Mesodermal cell (in vitro differentiated cells): ENCODE results near the gene CXXC5.
A peak's percentile ranks its signal among the peaks of the same experiment; 100 is the strongest.
"Not testable (repeated sequence)": the region's sequence is repeated elsewhere in the genome, so short reads cannot be mapped to it uniquely, and the experiment has no call there.

Experiments
- H3K27ac ChIP-seq: 2 replicates; pipeline ENCODE4 v1.7.0; 2013; ENCODE audit warnings: mild to moderate bottlenecking, low read depth, low read length, moderate library complexity; ENCODE audit not compliant: severe bottlenecking
- H3K36me3 ChIP-seq: 2 replicates; pipeline ENCODE4 v1.7.1; 2013; ENCODE audit warnings: mild to moderate bottlenecking, low read length, moderate library complexity; ENCODE audit not compliant: control insufficient read depth, insufficient read depth
- H3K4me1 ChIP-seq: one replicate; pipeline ENCODE4 v1.7.1; 2013; ENCODE audit warnings: mild to moderate bottlenecking, low read length; ENCODE audit not compliant: insufficient read depth, control insufficient read depth, poor library complexity, severe bottlenecking
- H3K4me3 ChIP-seq: 2 replicates; pipeline ENCODE4 v1.7.0; 2013; ENCODE audit warnings: low read length, control low read depth, mild to moderate bottlenecking; ENCODE audit not compliant: insufficient read depth, poor library complexity, severe bottlenecking; ENCODE audit errors: extremely low read depth
- H3K9me3 ChIP-seq: 2 replicates; pipeline ENCODE4 v1.7.1; 2013; ENCODE audit warnings: mild to moderate bottlenecking, low read length, moderate library complexity; ENCODE audit not compliant: control insufficient read depth
- WGBS, 2 experiments: methylation state at CpG; one replicate each; pipeline ENCODE4 v1.1.5; 2013; ENCODE audit warnings: missing lambda C conversion rate in 2 of 2; ENCODE audit not compliant: insufficient coverage in 2 of 2; 5-methylcytosine and 5-hydroxymethylcytosine counted together

CXXC5 gene

DNA sequence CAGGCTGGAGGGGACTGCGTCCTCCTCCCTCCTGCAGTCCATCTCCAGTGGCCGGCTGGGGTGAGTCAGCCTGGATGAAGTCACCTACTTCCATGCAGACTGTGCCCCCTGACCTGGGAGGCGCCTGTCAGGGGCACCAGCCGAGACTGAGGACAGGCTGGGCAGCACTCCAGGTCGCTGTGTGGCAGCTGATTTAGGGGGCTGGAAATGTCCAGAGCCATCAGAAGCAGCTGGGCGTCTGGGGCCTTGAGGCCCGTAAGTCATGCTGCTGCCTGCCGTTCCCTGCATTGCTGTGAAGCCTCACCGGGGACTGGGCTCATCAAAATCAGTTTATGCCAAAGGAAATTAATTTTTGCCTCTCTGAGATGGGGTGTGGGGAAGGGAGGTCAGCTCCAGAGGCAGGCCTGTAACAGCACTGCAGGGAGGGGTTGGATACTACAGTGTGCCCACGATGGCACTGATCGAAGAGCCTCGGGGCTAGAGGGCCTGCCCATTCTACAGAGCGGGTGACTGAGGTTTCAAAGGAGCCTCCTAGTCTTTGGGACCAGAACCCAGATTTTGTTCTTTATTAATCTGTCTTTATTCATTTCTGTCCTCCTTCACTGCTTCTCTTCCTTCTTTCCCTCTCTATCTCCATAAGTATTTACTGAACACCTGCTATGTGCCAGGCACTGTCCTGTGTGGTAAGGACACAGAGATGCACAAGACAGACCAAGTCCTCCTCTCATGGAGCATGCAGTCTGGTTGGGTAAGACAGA is 77.1 kb downstream of the CXXC5 start:
- no peaks in the 10 kb centered on the region for H3K36me3 ChIP-seq
- 86% methylated on average over 13 of the region's 13 CpGs for WGBS, 2 experiments
- H3K27ac ChIP-seq: no peak overlapping the region
- H3K4me3 ChIP-seq: no peak overlapping the region
- peaks cover 8% of the 10 kb centered on the region for H3K4me1 ChIP-seq
- no peaks in the 10 kb centered on the region for H3K9me3 ChIP-seq

DNA sequence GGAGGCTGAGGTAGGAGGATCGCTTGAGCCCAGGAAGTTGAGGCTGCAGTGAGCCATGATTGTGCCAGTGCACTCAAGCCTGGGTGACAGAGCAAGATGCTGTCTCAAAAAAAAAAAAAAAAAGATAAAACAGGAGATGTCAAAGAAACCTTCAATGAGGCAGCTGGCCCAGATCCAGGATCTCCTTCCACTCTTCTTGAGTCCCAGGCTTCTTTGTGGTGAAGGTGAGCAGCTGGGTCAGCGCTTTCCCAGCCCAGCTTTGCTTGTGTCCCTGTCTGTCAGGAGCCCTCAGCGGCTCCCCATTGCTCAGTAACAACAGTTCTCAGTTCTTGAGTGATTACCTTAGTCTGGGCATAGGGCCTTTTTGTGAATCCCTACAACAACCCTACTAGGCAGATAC is 78.1 kb downstream of the CXXC5 start:
- Histone ChIP-seq H3K36me3 (no peaks in the 10 kb centered on the region), H3K4me3 (no peak overlapping the region), H3K27ac (no peak overlapping the region), H3K9me3 (no peaks in the 10 kb centered on the region), H3K4me1 (peaks cover 8% of the 10 kb centered on the region)
- 93 to 94% methylated on average over 3 of the region's 3 CpGs for WGBS, 2 experiments

DNA sequence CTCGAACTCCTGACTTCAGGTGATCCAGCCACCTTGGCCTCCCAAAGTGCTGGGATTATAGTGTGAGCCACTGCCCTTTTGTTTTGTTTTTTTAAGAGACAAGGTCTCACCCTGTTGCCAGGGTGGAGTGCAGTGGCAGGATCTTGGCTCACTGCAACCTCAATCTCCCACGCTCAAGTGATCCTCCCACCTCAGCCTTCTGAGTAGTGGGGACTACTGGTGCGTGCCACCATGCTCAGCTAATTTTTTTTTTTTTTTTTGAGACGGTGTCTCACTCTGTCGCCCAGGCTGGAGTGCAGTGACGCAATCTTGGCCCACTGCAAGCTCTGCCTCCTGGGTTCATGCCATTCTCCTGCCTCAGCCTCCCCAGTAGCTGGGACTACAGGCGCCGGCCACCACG is 79.5 kb downstream of the CXXC5 start:
- 92 to 100% methylated on average over 4 to 5 of the region's 9 CpGs for WGBS, 2 experiments
- not testable (repeated sequence) for H3K4me1 ChIP-seq, H3K9me3 ChIP-seq, H3K27ac ChIP-seq, H3K36me3 ChIP-seq, H3K4me3 ChIP-seq

DNA sequence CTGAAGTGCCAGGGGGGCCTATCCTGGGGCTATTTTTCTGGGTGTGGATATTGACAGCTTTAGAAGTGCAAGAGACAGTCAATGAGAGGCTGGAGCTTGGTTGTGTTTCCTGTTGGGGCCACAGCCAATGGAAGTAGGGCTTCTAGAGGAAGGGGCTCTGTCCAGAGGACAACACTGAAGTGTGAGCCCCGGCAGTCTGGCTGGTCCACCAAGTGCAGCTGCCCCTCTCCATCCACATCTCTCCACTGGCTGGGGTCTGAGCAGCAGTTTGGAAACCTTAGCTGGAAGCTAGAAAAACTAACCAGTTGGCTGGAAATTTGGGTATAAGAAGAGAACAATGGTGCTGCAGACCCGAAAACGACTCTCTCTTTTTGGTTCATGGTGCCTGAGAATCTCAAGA is 83.1 kb downstream of the CXXC5 start:
- no peaks in the 10 kb centered on the region for H3K36me3 ChIP-seq
- H3K27ac ChIP-seq: no peak overlapping the region
- no peak overlapping the region for H3K4me3 ChIP-seq
- no peaks in the 10 kb centered on the region for H3K9me3 ChIP-seq
- peaks cover 20% of the 10 kb centered on the region for H3K4me1 ChIP-seq
- WGBS, 2 experiments: 94 to 95% methylated on average over 2 of the region's 3 CpGs

DNA sequence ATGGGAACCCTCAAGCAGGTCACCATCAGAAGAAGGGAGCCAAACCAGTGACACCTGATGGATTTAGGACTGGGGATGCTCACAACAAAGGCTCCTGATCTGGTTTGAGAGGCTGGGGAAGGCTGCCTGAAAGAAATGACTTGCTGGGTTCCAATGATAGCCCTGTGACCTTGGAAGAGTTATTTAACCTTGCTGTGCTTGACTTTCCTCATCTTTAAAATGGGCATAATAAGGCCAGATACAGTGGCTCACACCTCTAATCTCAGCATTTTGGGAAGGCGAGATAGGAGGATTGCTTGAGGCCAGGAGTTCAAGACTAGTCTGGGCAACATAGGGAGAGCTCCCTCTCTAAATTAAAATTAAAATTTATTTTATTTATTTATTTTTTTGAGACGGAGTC is 83.9 kb downstream of the CXXC5 start:
- H3K9me3 ChIP-seq: no peaks in the 10 kb centered on the region
- H3K4me3 ChIP-seq: no peak overlapping the region
- 83% methylated on average over 1 of the region's 2 CpGs; no CpG with 5 or more reads in 1 of the 2 experiments for WGBS, 2 experiments
- no peak overlapping the region for H3K27ac ChIP-seq
- peaks cover 20% of the 10 kb centered on the region for H3K4me1 ChIP-seq
- no peaks in the 10 kb centered on the region for H3K36me3 ChIP-seq

DNA sequence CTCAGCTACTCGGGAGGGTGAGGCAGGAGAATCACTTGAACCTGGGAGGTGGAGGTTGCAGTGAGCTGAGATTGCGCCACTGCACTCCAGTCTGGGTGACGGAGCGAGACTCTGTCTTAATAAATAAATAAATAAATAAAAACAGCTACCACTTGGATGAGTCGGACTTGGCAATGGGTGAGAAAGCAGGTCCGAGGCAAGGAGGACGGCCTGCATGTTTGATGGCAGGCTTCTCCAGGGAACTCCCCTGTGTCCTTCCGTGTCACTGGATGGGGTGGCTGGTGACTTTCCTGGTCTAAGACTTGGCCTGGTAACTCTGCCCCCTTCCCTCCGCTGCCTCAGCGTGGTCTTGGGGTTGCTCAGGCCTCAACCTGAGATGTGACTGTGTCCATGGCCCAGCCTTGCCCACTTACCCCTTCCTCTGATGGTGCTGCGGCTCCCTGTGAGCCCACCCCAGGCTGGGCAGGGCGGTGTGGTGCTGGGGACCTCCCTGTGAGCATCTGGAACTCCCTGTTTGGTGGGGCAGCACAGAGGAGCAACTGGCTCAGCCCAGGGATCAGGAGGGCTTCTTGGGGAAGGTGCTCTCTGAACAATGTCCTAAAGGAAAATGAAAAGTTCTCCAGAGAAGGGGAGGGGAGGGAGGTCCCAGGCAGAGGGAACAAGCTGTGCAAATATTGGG is 85.0 kb downstream of the CXXC5 start:
- Histone ChIP-seq H3K36me3 (no peaks in the 10 kb centered on the region), H3K4me3 (no peak overlapping the region), H3K4me1 (peaks cover 20% of the 10 kb centered on the region), H3K9me3 (no peaks in the 10 kb centered on the region), H3K27ac (peak overlapping the region; percentile 86)
- WGBS, 2 experiments: 92 to 98% methylated on average over 7 to 9 of the region's 12 CpGs
